DOHH2 (cell line): Measurements from ENCODE around the gene GTF2A1L.

Experiments
- H3F3A ChIP-seq: fragments of 200-600 bp; sonication (generic), shearing (Covaris generic); 2 replicates; pipeline ENCODE4 v1.6.0; 2016; ENCODE audit warnings: antibody characterized with exemption, mild to moderate bottlenecking; ENCODE audit not compliant: control insufficient read depth, insufficient read depth
- H3K27ac ChIP-seq: fragments of 200-600 bp; sonication (generic); 2 replicates; pipeline ENCODE4 v1.5.1; 2014; ENCODE audit warnings: low read depth, mild to moderate bottlenecking, low read length, moderate library complexity
- H3K27me3 ChIP-seq: fragments of 200-600 bp; sonication (generic); 2 replicates; pipeline ENCODE4 v1.6.1; 2014; ENCODE audit warnings: mild to moderate bottlenecking, low read length, mixed read lengths; ENCODE audit not compliant: control insufficient read depth
- H3K36me3 ChIP-seq: fragments of 200-600 bp; sonication (generic); 2 replicates; pipeline ENCODE4 v1.6.1; 2014; ENCODE audit warnings: mild to moderate bottlenecking, low read length, moderate library complexity, mixed read lengths; ENCODE audit not compliant: control insufficient read depth
- H3K4me1 ChIP-seq: fragments of 200-600 bp; sonication (generic); 2 replicates; pipeline ENCODE4 v1.6.1; 2014; ENCODE audit warnings: mild to moderate bottlenecking, low read length, mixed read lengths; ENCODE audit not compliant: control insufficient read depth
- H3K4me2 ChIP-seq: fragments of 200-600 bp; sonication (generic); 2 replicates; pipeline ENCODE4 v1.6.0; 2014; ENCODE audit warnings: mild to moderate bottlenecking, low read length, moderate library complexity
- H3K4me3 ChIP-seq: fragments of 200-600 bp; sonication (generic); 2 replicates; pipeline ENCODE4 v1.5.1; 2014; ENCODE audit warnings: mild to moderate bottlenecking, low read length, mixed read lengths
- H3K79me2 ChIP-seq: fragments of 200-600 bp; sonication (generic); 2 replicates; pipeline ENCODE4 v1.6.1; 2014; ENCODE audit warnings: mild to moderate bottlenecking, low read length, mixed read lengths; ENCODE audit not compliant: control insufficient read depth
- H3K9me2 ChIP-seq: fragments of 200-600 bp; sonication (generic); replicated peaks from 2 replicates; pipeline ENCODE4 v1.6.1; 2014; ENCODE audit warnings: mild to moderate bottlenecking, low read length, mixed read lengths; ENCODE audit not compliant: control insufficient read depth
- H3K9me3 ChIP-seq: fragments of 200-600 bp; sonication (generic); 2 replicates; pipeline ENCODE4 v1.6.1; 2014; ENCODE audit warnings: antibody characterized with exemption, low read length, mixed read lengths; ENCODE audit not compliant: control insufficient read depth, insufficient read depth
- H4K20me1 ChIP-seq: fragments of 200-600 bp; sonication (generic); 2 replicates; pipeline ENCODE4 v1.6.0; 2014; ENCODE audit warnings: low read depth, mild to moderate bottlenecking, antibody characterized with exemption, low read length, moderate library complexity; ENCODE audit not compliant: control insufficient read depth, insufficient read depth
- CTCF ChIP-seq: fragments of 200-600 bp; sonication (generic); IDR thresholded peaks from one replicate; pipeline ENCODE4 v1.5.1; 2014; ENCODE audit warnings: antibody characterized with exemption, mild to moderate bottlenecking, low read depth, low read length; ENCODE audit not compliant: poor library complexity, severe bottlenecking
- EZH2phosphoT487 ChIP-seq: fragments of 200-600 bp; sonication (generic); IDR thresholded peaks from 2 replicates; pipeline ENCODE4 v1.6.1; 2017; ENCODE audit warnings: borderline replicate concordance, mild to moderate bottlenecking, antibody characterized with exemption, low read length, moderate library complexity, mixed read lengths

The GTF2A1L gene

GRCh38 chr2:48728295-48728694 lies 110.6 kb downstream of the GTF2A1L start:
- no peak overlapping the region for H3K4me2 ChIP-seq
- no peaks in the 10 kb centered on the region for H3F3A ChIP-seq
- TF ChIP-seq CTCF (no peak), EZH2phosphoT487 (no peak)
- no peaks in the 10 kb centered on the region for H3K9me3 ChIP-seq
- no peaks in the 10 kb centered on the region for H3K36me3 ChIP-seq
- H3K79me2 ChIP-seq: no peaks in the 10 kb centered on the region
- no peak overlapping the region for H3K4me3 ChIP-seq
- H4K20me1 ChIP-seq: no peaks in the 10 kb centered on the region
- no peak overlapping the region for H3K27ac ChIP-seq
- peaks cover 2% of the 10 kb centered on the region; the same call in 1 of the 2 replicates for H3K27me3 ChIP-seq
- H3K9me2 ChIP-seq: no peaks in the 10 kb centered on the region
- no peaks in the 10 kb centered on the region for H3K4me1 ChIP-seq

- Histone ChIP-seq H3K9me3 (no peaks in the 10 kb centered on the region), H3K4me1 (no peaks in the 10 kb centered on the region), H3F3A (no peaks in the 10 kb centered on the region), H3K4me2 (no peak overlapping the region), H3K27me3 (peaks cover 2% of the 10 kb centered on the region; the same call in 1 of the 2 replicates), H4K20me1 (no peaks in the 10 kb centered on the region), H3K36me3 (no peaks in the 10 kb centered on the region), H3K4me3 (no peak overlapping the region), H3K9me2 (no peaks in the 10 kb centered on the region), H3K79me2 (no peaks in the 10 kb centered on the region), H3K27ac (no peak overlapping the region)
- TF ChIP-seq EZH2phosphoT487 (no peak), CTCF (no peak)
Observed at GRCh38 chr2:48728840-48729239, 111.2 kb downstream of the GTF2A1L start.
